HepG2 (cell line): Measurements from ENCODE around the gene CIB2. TPM values are rescaled to one million over a fixed set of nuclear protein-coding genes. Genes with fewer than 3 reads are reported as not detected.

Experiments used
- CBX5 ChIP-seq: sonication (generic); formaldehyde crosslinking; IDR thresholded peaks from 2 replicates; pipeline ENCODE4 v1.4.0; 2020; ENCODE audit warnings: missing genetic modification reagents, borderline replicate concordance
- CTCF ChIP-seq: sonication (generic); formaldehyde crosslinking; IDR thresholded peaks from 2 replicates; pipeline ENCODE4 v1.5.0; 2020; ENCODE audit warnings: mild to moderate bottlenecking, missing genetic modification reagents, moderate library complexity
- DRAP1 ChIP-seq: IDR thresholded peaks from 2 replicates; pipeline ENCODE4 v1.6.1; 2016; ENCODE audit warnings: missing genetic modification reagents, missing compliant biosample characterization
- FOXA3 ChIP-seq: IDR thresholded peaks from 2 replicates; pipeline ENCODE4 v1.6.1; 2016; ENCODE audit warnings: missing genetic modification reagents, missing compliant biosample characterization
- HMGXB4 ChIP-seq, 2 experiments: sonication (generic) in 1 of 2; formaldehyde crosslinking in 1 of 2; IDR thresholded peaks; 2 replicates each; pipeline versions ENCODE4 v1.4.0 to v1.6.1; 2018 to 2020; ENCODE audit warnings: missing genetic modification reagents in 2 of 2, borderline replicate concordance in 1 of 2, low read depth in 1 of 2, mild to moderate bottlenecking in 1 of 2, missing biosample characterization in 1 of 2
- KLF16 ChIP-seq, 2 experiments: sonication (generic) in 1 of 2; formaldehyde crosslinking in 1 of 2; IDR thresholded peaks; 2 replicates each; pipeline versions ENCODE4 v1.6.1 to v1.8.0; 2016 to 2023; ENCODE audit warnings: missing genetic modification reagents in 2 of 2, missing compliant biosample characterization in 1 of 2
- KMT2B ChIP-seq: IDR thresholded peaks from 2 replicates; pipeline ENCODE4 v1.6.1; 2016; ENCODE audit warnings: missing genetic modification reagents, missing compliant biosample characterization
- MAZ ChIP-seq, 2 experiments: sonication (generic) in 1 of 2; formaldehyde crosslinking in 1 of 2; IDR thresholded peaks; 2 replicates each; pipeline versions ENCODE4 v1.5.0 to v1.6.1; 2012 to 2020; ENCODE audit warnings: low read depth in 2 of 2, mild to moderate bottlenecking in 2 of 2, borderline replicate concordance in 1 of 2, improper control_type of control experiment in 1 of 2, low read length in 1 of 2, missing genetic modification reagents in 1 of 2, moderate library complexity in 1 of 2
- MED1 ChIP-seq: sonication (generic); formaldehyde crosslinking; IDR thresholded peaks from 2 replicates; pipeline ENCODE4 v1.4.0; 2020; ENCODE audit warnings: missing genetic modification reagents
- PRDM10 ChIP-seq: sonication (generic); formaldehyde crosslinking; IDR thresholded peaks from 2 replicates; pipeline ENCODE4 v1.4.0; 2020; ENCODE audit warnings: low read depth, missing genetic modification reagents
- THRA ChIP-seq: sonication (generic); formaldehyde crosslinking; IDR thresholded peaks from 2 replicates; pipeline ENCODE4 v1.4.0; 2020; ENCODE audit warnings: missing genetic modification reagents, borderline replicate concordance
- ZFP1 ChIP-seq: IDR thresholded peaks from 2 replicates; pipeline ENCODE4 v1.6.1; 2016
- ZFP62 ChIP-seq: sonication (generic); formaldehyde crosslinking; IDR thresholded peaks from 2 replicates; pipeline ENCODE4 v1.4.0; 2020; ENCODE audit warnings: missing genetic modification reagents
- ZNF614 ChIP-seq: IDR thresholded peaks from 2 replicates; pipeline ENCODE4 v1.6.1; 2018; ENCODE audit warnings: missing biosample characterization, missing genetic modification reagents, inconsistent platforms, borderline replicate concordance
- ZNF704 ChIP-seq: sonication (generic); formaldehyde crosslinking; IDR thresholded peaks from 2 replicates; pipeline ENCODE4 v1.8.1; 2023; ENCODE audit warnings: mild to moderate bottlenecking, inconsistent platforms, moderate library complexity, missing genetic modification reagents, borderline replicate concordance
- ZNF773 ChIP-seq: sonication (generic); formaldehyde crosslinking; IDR thresholded peaks from 2 replicates; pipeline ENCODE4 v1.4.0; 2020; ENCODE audit warnings: missing genetic modification reagents, borderline replicate concordance
- polyA plus RNA-seq, 8 experiments: library from polyadenylated mRNA; depleted of rRNA in 3 of 8; stranded (reverse) in 7 of 8; unstranded in 1 of 8; fragments of >200 nt; fragmentation: Illumina TruSeq in 4 of 8; extraction: Trizol in 4 of 8; gene quantifications; 2 replicates each; pipeline versions ENCODE4 v1.2.1 to v1.2.3, GENCODE V29; 2011 to 2016; ENCODE audit warnings: low read depth in 4 of 8, missing spikeins in 1 of 8, mixed read lengths in 1 of 8; ENCODE audit not compliant: insufficient read depth in 1 of 8
- total RNA-seq, 5 experiments: library from RNA; depleted of rRNA; stranded (reverse); fragments of >200 nt; fragmentation: Illumina TruSeq; extraction: Trizol; gene quantifications; 2 replicates each; pipeline ENCODE4 v1.2.3, GENCODE V29; 2016; ENCODE audit warnings: low read depth in 1 of 5

The CIB2 gene
- total and polyA plus RNA-seq, 2 of the 13 experiments (the other 11 are each of a cell fraction or from before 2014, with no cell fraction given), result 1.4 to 1.5 TPM

- 0 out of 2 replicates have a peak, but pooled peaks have one; percentile 17 for TF ChIP-seq DRAP1
- no peak for TF ChIP-seq ZFP1 (CRISPR knock-in tag)
- peak; percentile 53 to 55; a peak in 1 of 4 replicates for TF ChIP-seq HMGXB4 (CRISPR knock-in tag; IDR thresholded peaks at IDR 0.05; ENCODE audit: borderline replicate concordance in 1 of 2, low read depth in 1 of 2)
- TF ChIP-seq ZFP62 (CRISPR knock-in tag), result no peak
- 0 out of 2 replicates have a peak, but pooled peaks have one; percentile 24 for TF ChIP-seq MED1 (CRISPR knock-in tag)
- peak; percentile 46; the same call in 1 of the 2 replicates for TF ChIP-seq THRA (CRISPR knock-in tag)
- TF ChIP-seq CBX5 (CRISPR knock-in tag), result 0 out of 2 replicates have a peak, but pooled peaks have one; percentile 56
- peak; percentile 31; the same call in 1 of the 2 replicates for TF ChIP-seq ZNF614 (CRISPR knock-in tag)
- TF ChIP-seq ZNF773 (CRISPR knock-in tag), result no peak
- TF ChIP-seq CTCF (CRISPR knock-in tag), result peak; percentile 95
- 0 out of 2 replicates have a peak, but pooled peaks have one; percentile 14 for TF ChIP-seq FOXA3 (CRISPR knock-in tag)
- TF ChIP-seq ZNF704 (CRISPR knock-in tag), result 0 out of 2 replicates have a peak, but pooled peaks have one; percentile 41
- no peak for TF ChIP-seq KMT2B (CRISPR knock-in tag)
- no peak for TF ChIP-seq PRDM10
- peak in 1 of 2 experiments; percentile 60; a peak in 1 of 4 replicates for TF ChIP-seq KLF16 (CRISPR knock-in tag; IDR thresholded peaks at IDR 0.05)
- TF ChIP-seq MAZ (IDR thresholded peaks at IDR 0.05; ENCODE audit: borderline replicate concordance, low read depth, low read length), result 0 out of 2 replicates have a peak, but pooled peaks have one; percentile 24
- TF ChIP-seq MAZ (CRISPR knock-in tag; IDR thresholded peaks at IDR 0.05; ENCODE audit: low read depth), result peak; percentile 52; the same call in 1 of the 2 replicates
Measured at GRCh38 chr15:78108300-78109084, 22.8 kb downstream of the CIB2 start (continued).
